ENCODE results near the gene HSF5.
A peak's percentile ranks its signal among the peaks of the same experiment; 100 is the strongest.

Gene HSF5

GRCh38 chr17:58534901-58535421 lies 46.8 kb upstream of the HSF5 start:
- Histone ChIP-seq H2BK120ac (ENCODE audit: insufficient read depth, low read length, poor library complexity) (no peak overlapping the region), H3K9ac (ENCODE audit: low read length) (no peak overlapping the region), H4K8ac (ENCODE audit: low read depth, low read length) (no peak overlapping the region), H3K79me1 (ENCODE audit: low read length) (no peaks in the 10 kb centered on the region), H3K27ac (ENCODE audit: low read depth, low read length) (no peak overlapping the region), H3K4me2 (ENCODE audit: low read length) (no peak overlapping the region), H3K4me3 (ENCODE audit: low read depth, low read length) (no peak overlapping the region), H3K18ac (ENCODE audit: low read length) (no peak overlapping the region), H4K91ac (ENCODE audit: low read depth, low read length) (peak overlapping the region; percentile 25), H3K4me1 (ENCODE audit: control insufficient read depth in 1 of 2, insufficient read depth in 2 of 2, low read length in 2 of 2) (peaks cover 9 to 25% of the 10 kb centered on the region in 2 experiments), H3K14ac (ENCODE audit: low read length) (no peak overlapping the region), H3K27me3 (ENCODE audit: insufficient read depth, low read length) (peaks cover 16% of the 10 kb centered on the region), H3K23ac (ENCODE audit: low read length) (no peak overlapping the region), H2BK5ac (ENCODE audit: low read depth, low read length, poor library complexity) (no peak overlapping the region), H2BK12ac (ENCODE audit: low read length) (no peak overlapping the region), H3K9me3 (ENCODE audit: insufficient read depth, low read depth, low read length) (peaks cover 2% of the 10 kb centered on the region), H3K36me3 (ENCODE audit: control insufficient read depth in 1 of 2, insufficient read depth in 2 of 2, low read length in 2 of 2) (no peaks in the 10 kb centered on the region), H2AK5ac (ENCODE audit: low read length) (no peak overlapping the region), H4K12ac (ENCODE audit: low read depth, low read length) (no peak overlapping the region), H2AFZ (ENCODE audit: insufficient read depth, low read length, poor library complexity) (peak overlapping the region; percentile 15), H3K4ac (ENCODE audit: low read depth, low read length) (no peak overlapping the region), H3K79me2 (ENCODE audit: control insufficient read depth, insufficient read depth, low read length, poor library complexity) (no peaks in the 10 kb centered on the region)
- DNase-seq = peak; percentile 30 to 69
- no CpG with 5 or more reads among the region's 4 CpGs for WGBS (ENCODE audit: extremely low coverage, insufficient coverage, insufficient read length)

- WGBS (ENCODE audit: extremely low coverage, insufficient coverage, insufficient read length) = no CpG with 5 or more reads among the region's 3 CpGs
- no peak overlapping the region for H2AK5ac ChIP-seq (ENCODE audit: low read length)
- H3K4ac ChIP-seq (ENCODE audit: low read depth, low read length) = no peak overlapping the region
- no peak overlapping the region for H3K9ac ChIP-seq (ENCODE audit: low read length)
- no peak overlapping the region for H2BK12ac ChIP-seq (ENCODE audit: low read length)
- no peak overlapping the region for H3K4me2 ChIP-seq (ENCODE audit: low read length)
- no peak overlapping the region for H3K4me3 ChIP-seq (ENCODE audit: low read depth, low read length)
- no peaks in the 10 kb centered on the region for H3K79me2 ChIP-seq (ENCODE audit: control insufficient read depth, insufficient read depth, low read length, poor library complexity)
- no peak overlapping the region for H2BK120ac ChIP-seq (ENCODE audit: insufficient read depth, low read length, poor library complexity)
- no peak overlapping the region for H2BK5ac ChIP-seq (ENCODE audit: low read depth, low read length, poor library complexity)
- peaks cover 16% of the 10 kb centered on the region for H3K27me3 ChIP-seq (ENCODE audit: insufficient read depth, low read length)
- no peak overlapping the region for H4K8ac ChIP-seq (ENCODE audit: low read depth, low read length)
- no peak overlapping the region for H2AFZ ChIP-seq (ENCODE audit: insufficient read depth, low read length, poor library complexity)
- H3K23ac ChIP-seq (ENCODE audit: low read length) = no peak overlapping the region
- H3K9me3 ChIP-seq (ENCODE audit: insufficient read depth, low read depth, low read length) = peaks cover 2% of the 10 kb centered on the region
- no peaks in the 10 kb centered on the region for H3K36me3 ChIP-seq (ENCODE audit: control insufficient read depth in 1 of 2, insufficient read depth in 2 of 2, low read length in 2 of 2)
- no peak for DNase-seq
- no peak overlapping the region for H3K14ac ChIP-seq (ENCODE audit: low read length)
- H4K12ac ChIP-seq (ENCODE audit: low read depth, low read length) = no peak overlapping the region
- no peak overlapping the region for H3K18ac ChIP-seq (ENCODE audit: low read length)
- H3K27ac ChIP-seq (ENCODE audit: low read depth, low read length) = no peak overlapping the region
- H3K4me1 ChIP-seq (ENCODE audit: control insufficient read depth in 1 of 2, insufficient read depth in 2 of 2, low read length in 2 of 2) = peaks cover 9 to 25% of the 10 kb centered on the region in 2 experiments
- H3K79me1 ChIP-seq (ENCODE audit: low read length) = no peaks in the 10 kb centered on the region
- no peak overlapping the region for H4K91ac ChIP-seq (ENCODE audit: low read depth, low read length)
These were observed 46.1 kb upstream of the HSF5 start for GRCh38 chr17:58534331-58534730.

DNA sequence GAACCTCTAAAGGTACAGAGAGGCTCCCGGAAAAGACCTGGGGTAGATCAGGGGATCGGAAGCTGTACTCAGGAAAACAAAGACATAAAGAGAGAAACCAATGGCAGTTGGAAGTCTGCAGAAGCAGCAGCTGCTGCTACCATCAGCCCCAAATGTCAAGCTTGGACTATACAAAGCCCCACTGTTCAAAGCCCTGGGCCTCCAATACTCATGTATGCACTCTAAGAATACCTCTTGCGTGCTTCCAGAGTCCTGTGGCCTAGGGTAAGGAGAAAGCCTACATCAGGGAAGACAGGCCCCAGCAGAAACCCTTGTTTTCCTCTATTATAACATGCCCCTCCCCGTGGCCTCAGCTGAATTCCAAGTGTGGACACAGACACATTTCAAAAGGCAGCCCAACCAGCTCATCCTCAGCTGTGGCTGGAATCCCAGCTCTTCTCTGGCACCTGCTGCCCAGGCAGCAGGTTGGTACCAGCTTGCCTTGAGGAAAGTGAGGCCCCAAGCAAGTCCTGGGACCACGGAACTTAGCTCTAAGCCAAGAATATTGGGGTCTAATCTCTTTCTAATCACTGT lies 45.5 kb upstream of the HSF5 start:
- Histone ChIP-seq H3K4ac (ENCODE audit: low read depth, low read length) (no peak overlapping the region), H3K18ac (ENCODE audit: low read length) (no peak overlapping the region), H3K14ac (ENCODE audit: low read length) (no peak overlapping the region), H3K79me2 (ENCODE audit: control insufficient read depth, insufficient read depth, low read length, poor library complexity) (no peaks in the 10 kb centered on the region), H3K27me3 (ENCODE audit: insufficient read depth, low read length) (peaks cover 16% of the 10 kb centered on the region), H2BK120ac (ENCODE audit: insufficient read depth, low read length, poor library complexity) (no peak overlapping the region), H3K4me2 (ENCODE audit: low read length) (no peak overlapping the region), H3K9ac (ENCODE audit: low read length) (no peak overlapping the region), H2BK12ac (ENCODE audit: low read length) (no peak overlapping the region), H4K91ac (ENCODE audit: low read depth, low read length) (no peak overlapping the region), H2BK5ac (ENCODE audit: low read depth, low read length, poor library complexity) (no peak overlapping the region), H3K4me1 (ENCODE audit: control insufficient read depth in 1 of 2, insufficient read depth in 2 of 2, low read length in 2 of 2) (peaks cover 9 to 25% of the 10 kb centered on the region in 2 experiments), H3K4me3 (ENCODE audit: low read depth, low read length) (no peak overlapping the region), H3K79me1 (ENCODE audit: low read length) (no peaks in the 10 kb centered on the region), H3K23ac (ENCODE audit: low read length) (no peak overlapping the region), H4K8ac (ENCODE audit: low read depth, low read length) (no peak overlapping the region), H2AFZ (ENCODE audit: insufficient read depth, low read length, poor library complexity) (no peak overlapping the region), H4K12ac (ENCODE audit: low read depth, low read length) (no peak overlapping the region), H2AK5ac (ENCODE audit: low read length) (no peak overlapping the region), H3K27ac (ENCODE audit: low read depth, low read length) (no peak overlapping the region), H3K36me3 (ENCODE audit: control insufficient read depth in 1 of 2, insufficient read depth in 2 of 2, low read length in 2 of 2) (no peaks in the 10 kb centered on the region), H3K9me3 (ENCODE audit: insufficient read depth, low read depth, low read length) (no peaks in the 10 kb centered on the region)
- no peak for DNase-seq
- WGBS (ENCODE audit: extremely low coverage, insufficient coverage, insufficient read length) = no CpG with 5 or more reads among the region's 5 CpGs

GRCh38 chr17:58532555-58532951 lies 44.3 kb upstream of the HSF5 start:
- Histone ChIP-seq H3K4me3 (ENCODE audit: low read depth, low read length) (no peak overlapping the region), H4K91ac (ENCODE audit: low read depth, low read length) (no peak overlapping the region), H2BK120ac (ENCODE audit: insufficient read depth, low read length, poor library complexity) (no peak overlapping the region), H3K23ac (ENCODE audit: low read length) (no peak overlapping the region), H3K79me2 (ENCODE audit: control insufficient read depth, insufficient read depth, low read length, poor library complexity) (no peaks in the 10 kb centered on the region), H3K4ac (ENCODE audit: low read depth, low read length) (no peak overlapping the region), H3K18ac (ENCODE audit: low read length) (no peak overlapping the region), H3K27ac (ENCODE audit: low read depth, low read length) (no peak overlapping the region), H2BK12ac (ENCODE audit: low read length) (no peak overlapping the region), H2AK5ac (ENCODE audit: low read length) (no peak overlapping the region), H3K9me3 (ENCODE audit: insufficient read depth, low read depth, low read length) (no peaks in the 10 kb centered on the region), H3K4me2 (ENCODE audit: low read length) (no peak overlapping the region), H2AFZ (ENCODE audit: insufficient read depth, low read length, poor library complexity) (no peak overlapping the region), H3K4me1 (ENCODE audit: control insufficient read depth in 1 of 2, insufficient read depth in 2 of 2, low read length in 2 of 2) (peaks cover 9 to 25% of the 10 kb centered on the region in 2 experiments), H3K79me1 (ENCODE audit: low read length) (no peaks in the 10 kb centered on the region), H4K12ac (ENCODE audit: low read depth, low read length) (no peak overlapping the region), H3K14ac (ENCODE audit: low read length) (no peak overlapping the region), H3K36me3 (ENCODE audit: control insufficient read depth in 1 of 2, insufficient read depth in 2 of 2, low read length in 2 of 2) (no peaks in the 10 kb centered on the region), H3K9ac (ENCODE audit: low read length) (no peak overlapping the region), H3K27me3 (ENCODE audit: insufficient read depth, low read length) (peaks cover 16% of the 10 kb centered on the region), H4K8ac (ENCODE audit: low read depth, low read length) (no peak overlapping the region), H2BK5ac (ENCODE audit: low read depth, low read length, poor library complexity) (no peak overlapping the region)
- no peak for DNase-seq
- no CpG with 5 or more reads among the region's 3 CpGs for WGBS (ENCODE audit: extremely low coverage, insufficient coverage, insufficient read length)

All from trophoblast cell (in vitro differentiated cells and primary cell).